ENCODE data around the gene SEMA4B. TPM values are rescaled to one million over a fixed set of nuclear protein-coding genes. Genes with fewer than 3 reads are reported as not detected.
A peak's percentile ranks its signal among the peaks of the same experiment; 100 is the strongest.

SEMA4B gene
- total RNA-seq, 1 donor from 2014 or later = 85.1 TPM

GRCh38 chr15:90178468-90179435, 22.4 kb upstream of the SEMA4B start:
- Mint-ChIP-seq H3K9me3 (no peaks in the 10 kb centered on the region), H3K4me3 (peak overlapping the region; percentile 9), H3K4me1 (peaks cover 48% of the 10 kb centered on the region), H3K36me3 (ENCODE audit: low read depth) (no peaks in the 10 kb centered on the region), H3K27ac (peak overlapping the region; percentile 84), H3K27me3 (no peaks in the 10 kb centered on the region)
- POLR2A ChIA-PET = interaction anchor here (0.7 to 1.9 kb wide), 8 partner anchors 12 to 87 kb away, joined by 3 to 14 read pairs (median 4); partner anchors contain the start of genes CIB1, NGRN and SEMA4B
- peak; percentile 62 for ATAC-seq (ENCODE audit: low read depth)
- no peak for DNase-seq
- TF ChIP-seq CTCF (IDR thresholded peaks at IDR 0.05) = no peak
- CTCF ChIA-PET = interaction anchor here (0.6 to 2.5 kb wide), 5 partner anchors 13 to 44 kb away, joined by 3 to 10 read pairs (median 4); no protein-coding TSS in a partner anchor
- intact Hi-C loops (cut with micrococcal nuclease) = no loop called here

GRCh38 chr15:90181776-90182175, 19.4 kb upstream of the SEMA4B start:
- Mint-ChIP-seq H3K4me1 (peaks cover 69% of the 10 kb centered on the region), H3K9me3 (no peaks in the 10 kb centered on the region), H3K36me3 (ENCODE audit: low read depth) (peaks cover 5% of the 10 kb centered on the region), H3K27me3 (no peaks in the 10 kb centered on the region), H3K27ac (peak overlapping the region; percentile 51), H3K4me3 (no peak overlapping the region)
- no peak for TF ChIP-seq CTCF (IDR thresholded peaks at IDR 0.05)
- DNase-seq = no peak
- no peak for ATAC-seq (ENCODE audit: low read depth)
- ChIA-PET CTCF (no interaction called here), POLR2A (interaction anchor here (0.6 to 2.0 kb wide), 5 partner anchors 10 to 206 kb away, joined by 3 to 7 read pairs (median 4); partner anchors contain the start of gene SEMA4B)
- intact Hi-C loops (cut with micrococcal nuclease) = no loop called here

- no peaks in the 10 kb centered on the region for H3K9me3 Mint-ChIP-seq
- H3K4me1 Mint-ChIP-seq = peaks cover 73% of the 10 kb centered on the region
- peak overlapping the region; percentile 87 for H3K27ac Mint-ChIP-seq
- TF ChIP-seq CTCF (IDR thresholded peaks at IDR 0.05) = no peak
- peak overlapping the region; percentile 90 for H3K4me3 Mint-ChIP-seq
- ATAC-seq (ENCODE audit: low read depth) (peak; percentile 45), DNase-seq (no peak)
- H3K27me3 Mint-ChIP-seq = no peaks in the 10 kb centered on the region
- ChIA-PET POLR2A (interaction anchor here (0.9 to 13.0 kb wide), 7 partner anchors 9 to 53 kb away, joined by 3 to 248 read pairs (median 6); partner anchors contain the start of genes CIB1, GDPGP1 and SEMA4B), CTCF (interaction anchor here (0.6 to 10.1 kb wide), 5 partner anchors 12 to 485 kb away, joined by 3 to 130 read pairs (median 3); no protein-coding TSS in a partner anchor)
- intact Hi-C loops (cut with micrococcal nuclease) = loop anchor here (1.0 to 2.0 kb wide), 3 partner anchors 8 to 35 kb away; partner anchors contain the start of gene SEMA4B
- peaks cover 9% of the 10 kb centered on the region for H3K36me3 Mint-ChIP-seq (ENCODE audit: low read depth)
Measured at GRCh38 chr15:90184119-90184785, 16.9 kb upstream of the SEMA4B start.

GRCh38 chr15:90184786-90185704, 16.1 kb upstream of the SEMA4B start:
- no peaks in the 10 kb centered on the region for H3K27me3 Mint-ChIP-seq
- H3K4me3 Mint-ChIP-seq = peak overlapping the region; percentile 90
- peak overlapping the region; percentile 88 for H3K27ac Mint-ChIP-seq
- ATAC-seq (ENCODE audit: low read depth) = peak; percentile 77
- intact Hi-C loops (cut with micrococcal nuclease) = loop anchor here (1.0 to 2.0 kb wide), 4 partner anchors 7 to 49 kb away; partner anchors contain the start of genes GDPGP1 and SEMA4B
- CTCF ChIA-PET = interaction anchor here (0.9 to 10.1 kb wide), 2 partner anchors 23 to 33 kb away, joined by 3 to 130 read pairs; no protein-coding TSS in a partner anchor
- POLR2A ChIA-PET = interaction anchor here (0.8 to 13.0 kb wide), 7 partner anchors 10 to 49 kb away, joined by 4 to 248 read pairs (median 6); partner anchors contain the start of genes CIB1, GDPGP1 and SEMA4B
- peaks cover 75% of the 10 kb centered on the region for H3K4me1 Mint-ChIP-seq
- DNase-seq = peak; percentile 77
- TF ChIP-seq CTCF (IDR thresholded peaks at IDR 0.05) = no peak
- no peaks in the 10 kb centered on the region for H3K9me3 Mint-ChIP-seq
- H3K36me3 Mint-ChIP-seq (ENCODE audit: low read depth) = peaks cover 9% of the 10 kb centered on the region

Data from activated B cell treated with CpG ODN at 0.5 μM for 24 hours (primary cell).